ENCODE results near the gene RB1.

GRCh38 chr13:48414501-48414900, 111.0 kb downstream of the RB1 start:
- TF ChIP-seq CTCF (IDR thresholded peaks at IDR 0.05; ENCODE audit: poor library complexity, severe bottlenecking) (no peak), MXI1 (conservative IDR thresholded peaks at IDR 0.05; ENCODE audit: poor library complexity, severe bottlenecking) (no peak), EP300 (conservative IDR thresholded peaks at IDR 0.05; ENCODE audit: poor library complexity, severe bottlenecking) (no peak)

All from neural cell (in vitro differentiated cells).